ENCODE measurements around the gene AFAP1L2. TPM values are rescaled to one million over a fixed set of nuclear protein-coding genes. Genes with fewer than 3 reads are reported as not detected.

AFAP1L2 gene
- total RNA-seq, 1 donor from 2014 or later = 5.7 TPM

DNA sequence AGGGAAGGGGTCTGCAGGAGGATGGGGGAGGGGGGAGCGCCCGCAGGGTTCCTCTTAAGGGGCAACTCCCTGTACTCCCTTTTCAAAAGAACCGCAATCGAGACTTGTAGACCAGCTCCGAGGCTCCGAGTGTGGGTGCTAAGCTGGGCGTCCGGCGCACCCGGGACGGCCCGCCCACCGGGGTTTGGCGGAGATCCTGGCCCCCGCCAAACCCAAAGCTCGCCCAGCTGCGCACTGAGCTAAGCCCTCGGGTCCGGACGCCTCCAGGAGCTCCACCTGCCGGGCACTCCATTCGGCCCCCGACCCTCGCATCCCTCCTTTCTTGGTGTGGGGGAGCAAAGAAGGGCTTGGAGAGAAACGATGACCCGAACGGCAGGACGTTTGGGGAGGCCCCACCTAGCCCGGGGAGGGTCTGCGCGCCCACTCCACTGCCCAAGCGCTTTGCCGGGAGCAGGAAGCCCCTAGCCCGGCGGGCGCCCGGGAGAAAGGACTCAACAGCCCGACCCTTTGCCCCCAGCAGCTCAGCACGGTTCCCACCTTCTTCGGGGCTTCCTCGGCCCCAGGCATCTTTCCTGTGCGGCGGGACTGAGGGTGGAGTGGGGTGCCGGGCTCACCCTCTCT is 651 bp downstream of the AFAP1L2 start:
- H3K27ac Mint-ChIP-seq (ENCODE audit: unreplicated experiment) = peak overlapping the region; percentile 82
- no peaks in the 10 kb centered on the region for H3K9me3 Mint-ChIP-seq (ENCODE audit: unreplicated experiment)
- TF ChIP-seq, protein P1, sequence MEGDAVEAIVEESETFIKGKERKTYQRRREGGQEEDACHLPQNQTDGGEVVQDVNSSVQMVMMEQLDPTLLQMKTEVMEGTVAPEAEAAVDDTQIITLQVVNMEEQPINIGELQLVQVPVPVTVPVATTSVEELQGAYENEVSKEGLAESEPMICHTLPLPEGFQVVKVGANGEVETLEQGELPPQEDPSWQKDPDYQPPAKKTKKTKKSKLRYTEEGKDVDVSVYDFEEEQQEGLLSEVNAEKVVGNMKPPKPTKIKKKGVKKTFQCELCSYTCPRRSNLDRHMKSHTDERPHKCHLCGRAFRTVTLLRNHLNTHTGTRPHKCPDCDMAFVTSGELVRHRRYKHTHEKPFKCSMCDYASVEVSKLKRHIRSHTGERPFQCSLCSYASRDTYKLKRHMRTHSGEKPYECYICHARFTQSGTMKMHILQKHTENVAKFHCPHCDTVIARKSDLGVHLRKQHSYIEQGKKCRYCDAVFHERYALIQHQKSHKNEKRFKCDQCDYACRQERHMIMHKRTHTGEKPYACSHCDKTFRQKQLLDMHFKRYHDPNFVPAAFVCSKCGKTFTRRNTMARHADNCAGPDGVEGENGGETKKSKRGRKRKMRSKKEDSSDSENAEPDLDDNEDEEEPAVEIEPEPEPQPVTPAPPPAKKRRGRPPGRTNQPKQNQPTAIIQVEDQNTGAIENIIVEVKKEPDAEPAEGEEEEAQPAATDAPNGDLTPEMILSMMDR (IDR thresholded peaks at IDR 0.05) = peak; percentile 43
- DNase-seq (ENCODE audit: extremely low spot score, unreplicated experiment) = no peak
- no peaks in the 10 kb centered on the region for H3K27me3 Mint-ChIP-seq (ENCODE audit: unreplicated experiment)
- peaks cover 46% of the 10 kb centered on the region for H3K4me1 Mint-ChIP-seq (ENCODE audit: unreplicated experiment)
- H3K4me3 Mint-ChIP-seq (ENCODE audit: unreplicated experiment) = peak overlapping the region; percentile 85
- H3K36me3 Mint-ChIP-seq (ENCODE audit: unreplicated experiment) = no peaks in the 10 kb centered on the region

DNA sequence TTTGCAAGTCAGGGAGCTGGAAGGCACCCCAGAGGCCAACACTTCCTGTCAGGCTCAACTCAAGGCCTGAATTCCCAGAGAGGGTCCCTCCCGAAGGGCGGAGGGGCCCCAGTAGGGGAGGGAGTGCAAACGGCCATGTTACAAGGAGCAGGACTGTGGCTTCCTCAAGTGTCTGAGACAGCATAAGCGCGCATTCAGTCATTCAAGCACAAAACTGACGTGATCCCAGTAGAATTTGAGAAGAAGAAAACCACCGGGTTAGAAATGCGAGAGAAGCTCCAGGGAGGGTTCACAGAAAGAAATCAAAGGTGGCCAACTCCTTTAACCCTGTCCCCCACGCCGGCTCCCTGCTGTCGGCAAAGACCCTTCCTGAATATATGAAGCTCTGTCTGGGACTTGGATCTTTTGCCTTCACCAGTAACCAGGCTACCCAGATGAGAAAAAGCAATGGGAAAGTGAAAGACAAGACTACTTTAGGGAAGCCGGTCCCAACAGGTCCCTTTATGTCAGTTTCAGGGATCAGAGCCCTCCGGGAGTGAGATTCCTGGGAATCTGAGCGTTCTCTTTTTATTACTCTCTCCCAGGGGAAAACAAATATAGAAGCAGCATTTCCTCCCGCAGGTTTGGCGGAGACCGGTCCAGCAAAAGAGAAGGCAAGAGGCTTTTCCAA is 1.3 kb downstream of the AFAP1L2 start:
- TF ChIP-seq, protein P1 (IDR thresholded peaks at IDR 0.05) = no peak
- Mint-ChIP-seq H3K4me3 (ENCODE audit: unreplicated experiment) (peak overlapping the region; percentile 85), H3K9me3 (ENCODE audit: unreplicated experiment) (no peaks in the 10 kb centered on the region), H3K36me3 (ENCODE audit: unreplicated experiment) (no peaks in the 10 kb centered on the region), H3K4me1 (ENCODE audit: unreplicated experiment) (peaks cover 51% of the 10 kb centered on the region), H3K27ac (ENCODE audit: unreplicated experiment) (peak overlapping the region; percentile 82), H3K27me3 (ENCODE audit: unreplicated experiment) (no peaks in the 10 kb centered on the region)
- no peak for DNase-seq (ENCODE audit: extremely low spot score, unreplicated experiment)

DNA sequence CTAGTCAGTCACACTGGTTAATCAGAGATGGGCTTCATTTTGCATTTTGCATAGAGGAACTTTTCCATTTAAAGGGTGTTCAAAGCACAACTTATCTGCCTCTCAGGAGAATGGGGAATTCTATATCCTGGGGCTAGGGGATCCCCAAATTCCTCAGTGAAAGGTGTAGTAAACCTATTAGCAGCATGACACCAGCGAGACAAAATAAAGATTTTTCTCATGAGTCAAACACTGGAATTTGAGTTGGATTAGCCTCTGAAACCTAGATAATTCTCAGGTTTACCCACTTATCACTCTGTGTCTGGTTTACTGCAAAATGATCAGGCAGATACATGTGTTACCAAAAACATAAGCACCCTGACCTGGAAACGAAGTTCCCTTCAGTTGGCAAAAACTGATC is 2.1 kb downstream of the AFAP1L2 start:
- Mint-ChIP-seq H3K27me3 (ENCODE audit: unreplicated experiment) (no peaks in the 10 kb centered on the region), H3K27ac (ENCODE audit: unreplicated experiment) (no peak overlapping the region), H3K4me1 (ENCODE audit: unreplicated experiment) (peaks cover 58% of the 10 kb centered on the region), H3K36me3 (ENCODE audit: unreplicated experiment) (no peaks in the 10 kb centered on the region), H3K4me3 (ENCODE audit: unreplicated experiment) (no peak overlapping the region), H3K9me3 (ENCODE audit: unreplicated experiment) (no peaks in the 10 kb centered on the region)
- no peak for DNase-seq (ENCODE audit: extremely low spot score, unreplicated experiment)
- TF ChIP-seq, protein P1 (IDR thresholded peaks at IDR 0.05) = no peak

DNA sequence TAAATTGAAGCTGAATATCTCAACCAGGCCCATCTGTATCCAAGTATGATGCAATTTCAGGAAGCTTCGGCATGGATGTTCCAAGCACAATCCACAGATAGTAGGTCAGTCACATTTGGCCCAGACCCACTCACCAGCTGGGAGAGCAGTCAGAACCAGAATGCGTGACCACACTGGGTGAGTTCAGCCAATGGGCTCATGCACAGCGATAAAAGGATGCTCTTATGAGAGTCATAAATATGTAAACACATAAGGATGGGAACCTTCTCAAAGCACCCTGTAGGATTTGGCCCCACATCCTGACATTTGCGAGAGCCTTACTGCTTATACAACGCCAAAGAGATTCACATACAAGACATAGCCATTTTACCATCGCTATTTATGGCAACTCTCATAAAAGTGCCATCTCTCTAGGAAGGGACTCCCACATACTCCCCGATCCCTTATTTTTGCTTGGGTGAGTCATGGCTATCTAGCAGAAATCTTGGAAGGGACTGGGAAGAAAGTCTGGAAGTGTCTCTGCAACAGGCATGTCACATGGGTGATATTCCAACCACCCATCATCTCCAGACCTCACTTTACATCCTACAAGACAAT is 3.0 kb downstream of the AFAP1L2 start:
- Mint-ChIP-seq H3K27ac (ENCODE audit: unreplicated experiment) (no peak overlapping the region), H3K27me3 (ENCODE audit: unreplicated experiment) (no peaks in the 10 kb centered on the region), H3K4me3 (ENCODE audit: unreplicated experiment) (no peak overlapping the region), H3K4me1 (ENCODE audit: unreplicated experiment) (peaks cover 64% of the 10 kb centered on the region), H3K9me3 (ENCODE audit: unreplicated experiment) (no peaks in the 10 kb centered on the region), H3K36me3 (ENCODE audit: unreplicated experiment) (no peaks in the 10 kb centered on the region)
- TF ChIP-seq, protein P1 (IDR thresholded peaks at IDR 0.05) = no peak
- DNase-seq (ENCODE audit: extremely low spot score, unreplicated experiment) = no peak

DNA sequence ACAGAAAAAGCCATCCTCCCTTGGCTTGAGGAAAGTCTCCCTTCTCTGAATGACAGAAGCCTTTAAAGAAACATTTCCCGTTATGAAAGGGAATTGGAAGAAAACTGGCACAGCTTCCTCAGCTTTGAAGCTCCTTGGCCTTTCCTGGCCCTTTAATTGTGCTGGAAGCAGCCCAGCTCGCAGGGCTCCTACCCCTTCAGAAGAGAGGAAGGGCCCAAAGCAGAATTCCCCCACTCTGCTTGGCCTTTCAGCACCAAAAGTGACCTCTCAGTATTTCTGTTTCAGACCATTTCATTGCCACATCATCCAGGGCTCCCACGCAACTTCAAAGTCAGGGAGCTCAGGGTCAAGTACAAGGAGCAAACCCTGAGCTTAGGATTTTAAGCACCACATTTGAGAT is 4.2 kb downstream of the AFAP1L2 start:
- peak overlapping the region; percentile 58 for H3K27ac Mint-ChIP-seq (ENCODE audit: unreplicated experiment)
- peaks cover 62% of the 10 kb centered on the region for H3K4me1 Mint-ChIP-seq (ENCODE audit: unreplicated experiment)
- TF ChIP-seq, protein P1 (IDR thresholded peaks at IDR 0.05) = no peak
- H3K4me3 Mint-ChIP-seq (ENCODE audit: unreplicated experiment) = no peak overlapping the region
- no peaks in the 10 kb centered on the region for H3K36me3 Mint-ChIP-seq (ENCODE audit: unreplicated experiment)
- no peak for DNase-seq (ENCODE audit: extremely low spot score, unreplicated experiment)
- H3K27me3 Mint-ChIP-seq (ENCODE audit: unreplicated experiment) = no peaks in the 10 kb centered on the region
- no peaks in the 10 kb centered on the region for H3K9me3 Mint-ChIP-seq (ENCODE audit: unreplicated experiment)

All from osteocyte (in vitro differentiated cells).